Heart left ventricle (tissue), 16 donors: ENCODE measurements around the gene APOB. TPM values are rescaled to one million over a fixed set of nuclear protein-coding genes. Genes with fewer than 3 reads are reported as not detected.

Source experiments
- ATAC-seq, 4 donors: fragments of 200-7000 bp; cut with Tn5 transposase; one replicate each; pipeline ENCODE4 v1.9.1; 2020 to 2022; ENCODE audit warnings: moderate library complexity in 4 of 4, mild to moderate bottlenecking in 3 of 4, moderate number of reproducible peaks in 1 of 4
- DNase-seq, 5 donors: peaks; one replicate each; pipeline ENCODE4 v3.0.0-alpha.2; 2020
- H3K27ac ChIP-seq, 12 donors: fragments of 200-600 bp; sonication (generic) in 4 of 12; one replicate each; pipeline versions ENCODE4 v1.5.0 to v1.8.0; 2016 to 2022; ENCODE audit warnings: mild to moderate bottlenecking in 2 of 12
- H3K27me3 ChIP-seq, 9 donors: fragments of 200-600 bp; sonication (generic) in 2 of 9; one replicate each; pipeline versions ENCODE4 v1.5.1 to v1.8.0; 2016 to 2022; ENCODE audit warnings: mild to moderate bottlenecking in 3 of 9
- H3K36me3 ChIP-seq, 9 donors: fragments of 200-600 bp; sonication (generic) in 2 of 9; one replicate each; pipeline versions ENCODE4 v1.5.0 to v1.8.0; 2018 to 2022; ENCODE audit warnings: mild to moderate bottlenecking in 2 of 9
- H3K4me1 ChIP-seq, 12 donors: fragments of 200-600 bp; sonication (generic) in 4 of 12; one replicate each; pipeline versions ENCODE4 v1.5.0 to v1.8.0; 2016 to 2022; ENCODE audit warnings: mild to moderate bottlenecking in 3 of 12
- H3K4me3 ChIP-seq, 12 donors: fragments of 200-600 bp; sonication (generic) in 4 of 12; one replicate each; pipeline versions ENCODE4 v1.5.0 to v1.8.0; 2017 to 2022; ENCODE audit warnings: mild to moderate bottlenecking in 9 of 12, moderate library complexity in 4 of 12
- H3K9me3 ChIP-seq, 12 donors: fragments of 200-600 bp; sonication (generic) in 4 of 12; one replicate each; pipeline versions ENCODE4 v1.5.0 to v1.8.0; 2016 to 2022; ENCODE audit warnings: mild to moderate bottlenecking in 1 of 12
- CTCF ChIP-seq, 12 donors: fragments of 200-600 bp; sonication (generic) in 4 of 12; IDR thresholded peaks; one replicate each; pipeline versions ENCODE4 v1.5.0 to v1.8.0; 2018 to 2022; ENCODE audit warnings: antibody characterized with exemption in 12 of 12, mild to moderate bottlenecking in 5 of 12
- POLR2A ChIP-seq, 2 donors: fragments of 450-650 bp; IDR thresholded peaks; one replicate each; pipeline ENCODE4 v1.6.1; 2017; ENCODE audit warnings: antibody characterized with exemption in 2 of 2, mild to moderate bottlenecking in 2 of 2, moderate library complexity in 2 of 2
- WGBS, 4 donors: extraction: QIAGEN DNeasy Blood & Tissue Kit in 2 of 4; methylation state at CpG; one replicate each; pipeline versions ENCODE4 v1.1.5 to v1.1.7; 2013 to 2018; 5-methylcytosine and 5-hydroxymethylcytosine counted together
- intact Hi-C, 10 donors: fragments of 100-400 bp; cut with DNase I; formaldehyde crosslinking; loops; one replicate each; pipeline versions ENCODE4 v1.11.1 to v1.14.2; 2022
- polyA plus RNA-seq, 2 donors: library from polyadenylated mRNA; stranded (reverse); fragments of 200-250 nt; gene quantifications; one replicate each; pipeline ENCODE4 v1.2.3, GENCODE V29; 2013
- total RNA-seq, 9 donors: library from RNA; depleted of rRNA in 2 of 9; stranded (reverse); fragments of >200 nt in 2 of 9; fragmentation: NEBNext Ultra II Directional in 3 of 9; extraction: Animal tissue kit (Norgen Biotek cat#: 25700) in 3 of 9; gene quantifications; one replicate each; pipeline versions ENCODE4 v1.1.0 to v1.2.4, GENCODE V29; 2016 to 2023
- donor health status: ischemic (EF 13 %, LVEDD 7.1; RV severe dilation, severe dysfunction).
- donor health status: healthy with polysubstance abuse.
- donor health status: DM: no; HTN: yes; CAD: no.
- donor health status: DM: no; HTN: no; CAD: no.
- donor health status: ischemic (EF 25% LVEDD 6.9; RV normal size, moderate dysfunction).
- donor health status: ischemic (EF 25% LVEDD 5.7; RV mildly dilated, moderate dysfunction).
- donor health status: healthy.
- donor health status: DM: yes; HTN: yes; CAD: no.
- donor health status: ischemic (EF 35%, LVEDD 5.7; RV mildly dilated, moderate dysfunction).
- donor health status: nonischemic (EF 11% LVEDD 7.7; RV severe dilation, severe dysfunction).
- donor health status: DM: yes; HTN: yes; CAD: no.
- donor health status: PGD.
- donor health status: ischemic (EF 29% LVEDD 5.4; RV normal size, mild dysfunction).
- donor health status: nonischemic (EF 23%, LVEDD 6.1; RV moderate dilation, normal function).

The APOB gene
- total and polyA plus RNA-seq, 11 donors, result 0.72 to 55.6 (median 11.3) TPM

GRCh38 chr2:21008790-21009661 lies 34.8 kb downstream of the APOB start:
- intact Hi-C loops, result no loop called here
- Histone ChIP-seq H3K27ac (no peak overlapping the region), H3K4me3 (no peak overlapping the region), H3K9me3 (no peaks in the 10 kb centered on the region), H3K36me3 (peaks cover 0 to 24% (median 0%) of the 10 kb centered on the region in 9 donors), H3K27me3 (no peaks in the 10 kb centered on the region), H3K4me1 (no peaks in the 10 kb centered on the region)
- WGBS, 4 donors, result 88 to 92% (median 91%) methylated on average over 7 of the region's 7 CpGs
- TF ChIP-seq CTCF (IDR thresholded peaks at IDR 0.05) (no peak), POLR2A (IDR thresholded peaks at IDR 0.05) (no peak)
- no peak for DNase-seq
- ATAC-seq, result no peak

- whole genome bisulfite sequencing, 4 donors, result 88 to 93% (median 91%) methylated on average over 9 of the region's 9 CpGs
Observed at GRCh38 chr2:21008014-21008789, 35.7 kb downstream of the APOB start.

GRCh38 chr2:21007129-21008013 lies 36.5 kb downstream of the APOB start:
- TF ChIP-seq POLR2A (IDR thresholded peaks at IDR 0.05) (no peak), CTCF (IDR thresholded peaks at IDR 0.05) (no peak)
- DNase-seq (no peak), ATAC-seq (no peak)
- Histone ChIP-seq H3K27ac (no peak overlapping the region), H3K36me3 (peaks cover 0 to 12% (median 0%) of the 10 kb centered on the region in 9 donors), H3K4me1 (no peaks in the 10 kb centered on the region), H3K4me3 (no peak overlapping the region), H3K27me3 (no peaks in the 10 kb centered on the region), H3K9me3 (no peaks in the 10 kb centered on the region)
- intact Hi-C loops, result no loop called here
- WGBS, 4 donors, result 73 to 76% (median 74%) methylated on average over 8 of the region's 8 CpGs

More at GRCh38 chr2:21008014-21008789, 35.7 kb downstream of the APOB start:
- Histone ChIP-seq H3K27me3 (no peaks in the 10 kb centered on the region), H3K36me3 (peaks cover 0 to 20% (median 0%) of the 10 kb centered on the region in 9 donors), H3K27ac (no peak overlapping the region), H3K4me3 (no peak overlapping the region), H3K9me3 (no peaks in the 10 kb centered on the region), H3K4me1 (no peaks in the 10 kb centered on the region)
- TF ChIP-seq POLR2A (IDR thresholded peaks at IDR 0.05) (no peak), CTCF (IDR thresholded peaks at IDR 0.05) (no peak)
- ATAC-seq, result no peak
- intact Hi-C loops, result no loop called here
- DNase-seq, result no peak
